HepG2 (cell line): ENCODE measurements around the gene PSORS1C1. TPM values are rescaled to one million over a fixed set of nuclear protein-coding genes. Genes with fewer than 3 reads are reported as not detected.
A peak's percentile ranks its signal among the peaks of the same experiment; 100 is the strongest.

Experiments
- ARID3A ChIP-seq: IDR thresholded peaks from 2 replicates; pipeline ENCODE4 v1.6.1; 2012; ENCODE audit warnings: low read depth, low read length, improper control_type of control experiment
- ARID5B ChIP-seq: IDR thresholded peaks from 2 replicates; pipeline ENCODE4 v1.4.0; 2020; ENCODE audit warnings: mild to moderate bottlenecking, missing genetic modification reagents
- GTF2F1 ChIP-seq: fragments of 150-350 bp; IDR thresholded peaks from 2 replicates; pipeline ENCODE4 v1.6.1; 2014; ENCODE audit warnings: low read length
- HDAC2 ChIP-seq: sonication (generic); formaldehyde crosslinking; IDR thresholded peaks from 2 replicates; pipeline ENCODE4 v1.4.0; 2020; ENCODE audit warnings: missing genetic modification reagents
- KDM1A ChIP-seq: IDR thresholded peaks from 2 replicates; pipeline ENCODE4 v1.6.1; 2016; ENCODE audit warnings: missing compliant biosample characterization
- KMT2A ChIP-seq: sonication (generic); formaldehyde crosslinking; IDR thresholded peaks from 2 replicates; pipeline ENCODE4 v1.4.0; 2020; ENCODE audit warnings: missing genetic modification reagents
- MED8 ChIP-seq: sonication (generic); formaldehyde crosslinking; IDR thresholded peaks from 2 replicates; pipeline ENCODE4 v1.8.1; 2023; ENCODE audit warnings: mild to moderate bottlenecking, missing genetic modification reagents; ENCODE audit not compliant: insufficient replicate concordance
- MEF2D ChIP-seq: sonication (generic); formaldehyde crosslinking; IDR thresholded peaks from 2 replicates; pipeline ENCODE4 v1.5.1; 2020; ENCODE audit warnings: mild to moderate bottlenecking, missing genetic modification reagents
- MTA1 ChIP-seq: sonication (generic); formaldehyde crosslinking; IDR thresholded peaks from 2 replicates; pipeline ENCODE4 v1.4.0; 2020; ENCODE audit warnings: missing genetic modification reagents, mild to moderate bottlenecking, borderline replicate concordance
- NCOR1 ChIP-seq: fragments of 200-600 bp; sonication (generic); IDR thresholded peaks from 2 replicates; pipeline ENCODE4 v1.7.0; 2017; ENCODE audit warnings: antibody characterized with exemption, low read length, borderline replicate concordance
- NPAS2 ChIP-seq: sonication (generic); formaldehyde crosslinking; IDR thresholded peaks from 2 replicates; pipeline ENCODE4 v1.8.0; 2022; ENCODE audit warnings: mild to moderate bottlenecking, missing genetic modification reagents, borderline replicate concordance
- RARA ChIP-seq: IDR thresholded peaks from 2 replicates; pipeline ENCODE4 v1.6.1; 2016; ENCODE audit warnings: missing genetic modification reagents, missing compliant biosample characterization
- RCOR2 ChIP-seq: IDR thresholded peaks from 2 replicates; pipeline ENCODE4 v1.6.1; 2016; ENCODE audit warnings: missing biosample characterization, missing genetic modification reagents
- RFXAP ChIP-seq: sonication (generic); formaldehyde crosslinking; IDR thresholded peaks from 2 replicates; pipeline ENCODE4 v1.4.0; 2020; ENCODE audit warnings: missing genetic modification reagents, borderline replicate concordance
- SAFB2 ChIP-seq: sonication (generic); formaldehyde crosslinking; IDR thresholded peaks from 2 replicates; pipeline ENCODE4 v1.5.1; 2020; ENCODE audit warnings: missing genetic modification reagents, low read depth, mild to moderate bottlenecking, borderline replicate concordance
- SOX13 ChIP-seq, 3 experiments: fragments of 450-650 bp in 1 of 3; sonication (generic) in 1 of 3; formaldehyde crosslinking in 1 of 3; IDR thresholded peaks in 2 of 3; conservative IDR thresholded peaks in 1 of 3; 2 replicates each; pipeline versions ENCODE4 v1.5.0 to v1.6.1; 2016 to 2020; ENCODE audit warnings: antibody characterized with exemption in 1 of 3, mild to moderate bottlenecking in 1 of 3, missing compliant biosample characterization in 1 of 3, missing genetic modification reagents in 1 of 3, moderate library complexity in 1 of 3
- THYN1 ChIP-seq: sonication (generic); formaldehyde crosslinking; IDR thresholded peaks from 2 replicates; pipeline ENCODE4 v1.8.1; 2023; ENCODE audit warnings: low read depth, mild to moderate bottlenecking, moderate library complexity, missing genetic modification reagents, borderline replicate concordance
- TRIM24 ChIP-seq: sonication (generic); formaldehyde crosslinking; IDR thresholded peaks from 2 replicates; pipeline ENCODE4 v1.8.0; 2022; ENCODE audit warnings: mild to moderate bottlenecking, missing genetic modification reagents
- ZFP36 ChIP-seq: fragments of 150-350 bp; IDR thresholded peaks from 2 replicates; pipeline ENCODE4 v1.6.1; 2018; ENCODE audit warnings: borderline replicate concordance, low read length, low read depth; ENCODE audit not compliant: partially characterized antibody
- ZFY ChIP-seq: sonication (generic); formaldehyde crosslinking; IDR thresholded peaks from 2 replicates; pipeline ENCODE4 v1.4.0; 2020; ENCODE audit warnings: missing genetic modification reagents
- ZNF713 ChIP-seq: sonication (generic); formaldehyde crosslinking; IDR thresholded peaks from 2 replicates; pipeline ENCODE4 v1.4.0; 2020; ENCODE audit warnings: mild to moderate bottlenecking, missing genetic modification reagents
- ZNF770 ChIP-seq: sonication (generic); formaldehyde crosslinking; IDR thresholded peaks from 2 replicates; pipeline ENCODE4 v1.5.0; 2020; ENCODE audit warnings: mild to moderate bottlenecking, missing genetic modification reagents
- polyA plus RNA-seq, 8 experiments: library from polyadenylated mRNA; depleted of rRNA in 3 of 8; stranded (reverse) in 7 of 8; unstranded in 1 of 8; fragments of >200 nt; fragmentation: Illumina TruSeq in 4 of 8; extraction: Trizol in 4 of 8; gene quantifications; 2 replicates each; pipeline versions ENCODE4 v1.2.1 to v1.2.3, GENCODE V29; 2011 to 2016; ENCODE audit warnings: low read depth in 4 of 8, missing spikeins in 1 of 8, mixed read lengths in 1 of 8; ENCODE audit not compliant: insufficient read depth in 1 of 8
- total RNA-seq, 5 experiments: library from RNA; depleted of rRNA; stranded (reverse); fragments of >200 nt; fragmentation: Illumina TruSeq; extraction: Trizol; gene quantifications; 2 replicates each; pipeline ENCODE4 v1.2.3, GENCODE V29; 2016; ENCODE audit warnings: low read depth in 1 of 5

Gene PSORS1C1
- total and polyA plus RNA-seq, 2 of the 13 experiments (the other 11 are each of a cell fraction or from before 2014, with no cell fraction given): 0.01 to 0.02 TPM

- TF ChIP-seq ARID5B (CRISPR knock-in tag) (peak; percentile 71), ZFP36 (no peak), MTA1 (CRISPR knock-in tag) (no peak), ZNF713 (CRISPR knock-in tag) (no peak), GTF2F1 (no peak), RCOR2 (CRISPR knock-in tag) (0 out of 2 replicates have a peak, but pooled peaks have one; percentile 57), HDAC2 (CRISPR knock-in tag) (peak; percentile 22; the same call in 1 of the 2 replicates), NPAS2 (CRISPR knock-in tag) (no peak), KMT2A (CRISPR knock-in tag) (no peak), KDM1A (CRISPR knock-in tag) (peak; percentile 83; the same call in 1 of the 2 replicates), ZFY (no peak), ARID3A (peak; percentile 46; the same call in 1 of the 2 replicates), MEF2D (CRISPR knock-in tag) (no peak), SAFB2 (no peak), MED8 (no peak), NCOR1 (peak; percentile 91), THYN1 (CRISPR knock-in tag) (no peak), RFXAP (CRISPR knock-in tag) (no peak), TRIM24 (no peak), ZNF770 (CRISPR knock-in tag) (no peak), SOX13 (IDR thresholded peaks at IDR 0.05) (peak; percentile 72), SOX13 (CRISPR knock-in tag; conservative IDR thresholded peaks at IDR 0.05 in 1 of 2, IDR thresholded peaks at IDR 0.05 in 1 of 2) (peak in 1 of 2 experiments; percentile 94; a peak in 2 of 4 replicates), RARA (CRISPR knock-in tag) (peak; percentile 58; the same call in 1 of the 2 replicates)
Observed at GRCh38 chr6:31092769-31093505, 21.7 kb upstream of the PSORS1C1 start (continued).
